HEK293T (cell line): ENCODE data around the gene ROR1.

Experiments
- ARNT ChIP-seq: fragments of 450-650 bp; IDR thresholded peaks from 2 replicates; pipeline ENCODE4 v1.6.1; 2017; ENCODE audit warnings: mild to moderate bottlenecking
- BHLHE40 ChIP-seq: fragments of 450-650 bp; IDR thresholded peaks from 2 replicates; pipeline ENCODE4 v1.6.1; 2016; ENCODE audit warnings: mild to moderate bottlenecking, moderate library complexity, borderline replicate concordance
- ELF4 ChIP-seq: fragments of 450-650 bp; IDR thresholded peaks from 2 replicates; pipeline ENCODE4 v1.6.1; 2017; ENCODE audit warnings: antibody characterized with exemption
- FOXA1 ChIP-seq: fragments of 450-650 bp; IDR thresholded peaks from 2 replicates; pipeline ENCODE4 v1.6.1; 2016; ENCODE audit warnings: mild to moderate bottlenecking
- FOXK2 ChIP-seq: fragments of 450-650 bp; IDR thresholded peaks from 2 replicates; pipeline ENCODE4 v1.6.1; 2016; ENCODE audit warnings: mild to moderate bottlenecking
- HDGF ChIP-seq: fragments of 450-650 bp; IDR thresholded peaks from 2 replicates; pipeline ENCODE4 v1.6.1; 2017; ENCODE audit warnings: antibody characterized with exemption, borderline replicate concordance
- SP1 ChIP-seq: fragments of 450-650 bp; IDR thresholded peaks from 2 replicates; pipeline ENCODE4 v1.6.1; 2017
- SUZ12 ChIP-seq: fragments of 450-650 bp; IDR thresholded peaks from 2 replicates; pipeline ENCODE4 v1.6.1; 2016; ENCODE audit warnings: mild to moderate bottlenecking
- TARDBP ChIP-seq: fragments of 450-650 bp; IDR thresholded peaks from 2 replicates; pipeline ENCODE4 v1.6.1; 2016
- ZNF384 ChIP-seq: fragments of 450-650 bp; IDR thresholded peaks from 2 replicates; pipeline ENCODE4 v1.6.1; 2016

GRCh38 chr1:64005801-64006200 is 232.0 kb downstream of the ROR1 start:
- TF ChIP-seq SP1 (no peak), ELF4 (no peak), ZNF384 (no peak), FOXA1 (no peak), ARNT (no peak), HDGF (no peak), SUZ12 (no peak), BHLHE40 (no peak), TARDBP (no peak), FOXK2 (no peak)
